Measurements from ENCODE around the gene PPM1A.

DNA sequence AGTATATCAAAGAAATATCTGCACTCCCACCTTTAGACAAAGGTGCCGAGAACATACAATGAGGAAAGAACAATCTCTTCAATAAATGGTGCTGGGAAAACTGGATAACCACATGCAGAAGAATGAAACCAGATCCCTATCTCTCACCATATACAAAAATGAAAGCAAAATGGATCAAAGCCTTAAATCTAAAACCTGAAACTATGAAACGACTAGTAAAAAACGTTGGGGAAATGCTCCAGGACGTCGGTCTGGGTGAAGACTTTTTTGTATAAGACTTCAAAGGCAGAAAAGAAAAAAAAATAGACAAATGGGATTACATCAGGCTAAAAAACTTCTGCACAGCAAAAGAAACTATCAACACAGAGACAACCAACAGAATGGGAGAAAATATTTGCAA is 83.8 kb downstream of the PPM1A start:
- TF ChIP-seq POLR2A (IDR thresholded peaks at IDR 0.05) (no peak), EP300 (IDR thresholded peaks at IDR 0.05) (no peak)
- TF ChIP-seq, protein P1, sequence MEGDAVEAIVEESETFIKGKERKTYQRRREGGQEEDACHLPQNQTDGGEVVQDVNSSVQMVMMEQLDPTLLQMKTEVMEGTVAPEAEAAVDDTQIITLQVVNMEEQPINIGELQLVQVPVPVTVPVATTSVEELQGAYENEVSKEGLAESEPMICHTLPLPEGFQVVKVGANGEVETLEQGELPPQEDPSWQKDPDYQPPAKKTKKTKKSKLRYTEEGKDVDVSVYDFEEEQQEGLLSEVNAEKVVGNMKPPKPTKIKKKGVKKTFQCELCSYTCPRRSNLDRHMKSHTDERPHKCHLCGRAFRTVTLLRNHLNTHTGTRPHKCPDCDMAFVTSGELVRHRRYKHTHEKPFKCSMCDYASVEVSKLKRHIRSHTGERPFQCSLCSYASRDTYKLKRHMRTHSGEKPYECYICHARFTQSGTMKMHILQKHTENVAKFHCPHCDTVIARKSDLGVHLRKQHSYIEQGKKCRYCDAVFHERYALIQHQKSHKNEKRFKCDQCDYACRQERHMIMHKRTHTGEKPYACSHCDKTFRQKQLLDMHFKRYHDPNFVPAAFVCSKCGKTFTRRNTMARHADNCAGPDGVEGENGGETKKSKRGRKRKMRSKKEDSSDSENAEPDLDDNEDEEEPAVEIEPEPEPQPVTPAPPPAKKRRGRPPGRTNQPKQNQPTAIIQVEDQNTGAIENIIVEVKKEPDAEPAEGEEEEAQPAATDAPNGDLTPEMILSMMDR (IDR thresholded peaks at IDR 0.05): no peak

Measured in tibial nerve (tissue), 4 donors.